HEK293T (cell line): ENCODE results near the gene TYK2.

Source experiments
- CTCF ChIA-PET: fragments of 350-600 bp; formaldehyde crosslinking; extraction: SDS; loops from one replicate; lab custom pipeline; 2021; ENCODE audit warnings: antibody characterized with exemption, inconsistent platforms; lab: Yijun Ruan, JAX
- POLR2A ChIA-PET: fragments of 350-600 bp; formaldehyde crosslinking; extraction: SDS; loops from one replicate; lab custom pipeline; 2020; ENCODE audit warnings: antibody characterized with exemption, inconsistent platforms; lab: Yijun Ruan, JAX
- DNase-seq: peaks from one replicate; pipeline ENCODE4 v3.0.0; 2012; ENCODE audit warnings: mixed read lengths; ENCODE audit errors: extremely low spot score
- ARNT ChIP-seq: fragments of 450-650 bp; IDR thresholded peaks from 2 replicates; pipeline ENCODE4 v1.6.1; 2017; ENCODE audit warnings: mild to moderate bottlenecking
- BHLHE40 ChIP-seq: fragments of 450-650 bp; IDR thresholded peaks from 2 replicates; pipeline ENCODE4 v1.6.1; 2016; ENCODE audit warnings: mild to moderate bottlenecking, moderate library complexity, borderline replicate concordance
- CTBP1 ChIP-seq: fragments of 450-650 bp; IDR thresholded peaks from 2 replicates; pipeline ENCODE4 v1.6.1; 2016; ENCODE audit warnings: borderline replicate concordance
- ELF4 ChIP-seq: fragments of 450-650 bp; IDR thresholded peaks from 2 replicates; pipeline ENCODE4 v1.6.1; 2017; ENCODE audit warnings: antibody characterized with exemption
- FOXA1 ChIP-seq: fragments of 450-650 bp; IDR thresholded peaks from 2 replicates; pipeline ENCODE4 v1.6.1; 2016; ENCODE audit warnings: mild to moderate bottlenecking
- FOXK2 ChIP-seq: fragments of 450-650 bp; IDR thresholded peaks from 2 replicates; pipeline ENCODE4 v1.6.1; 2016; ENCODE audit warnings: mild to moderate bottlenecking
- FOXM1 ChIP-seq: fragments of 450-650 bp; IDR thresholded peaks from 2 replicates; pipeline ENCODE4 v1.6.1; 2017; ENCODE audit warnings: mild to moderate bottlenecking, borderline replicate concordance
- HDGF ChIP-seq: fragments of 450-650 bp; IDR thresholded peaks from 2 replicates; pipeline ENCODE4 v1.6.1; 2017; ENCODE audit warnings: antibody characterized with exemption, borderline replicate concordance
- L3MBTL2 ChIP-seq: fragments of 450-650 bp; conservative IDR thresholded peaks from 2 replicates; pipeline ENCODE4 v1.6.1; 2016; ENCODE audit warnings: mild to moderate bottlenecking
- LEF1 ChIP-seq: fragments of 450-650 bp; IDR thresholded peaks from 2 replicates; pipeline ENCODE4 v1.6.1; 2017; ENCODE audit warnings: mild to moderate bottlenecking, borderline replicate concordance
- NFRKB ChIP-seq: fragments of 450-650 bp; IDR thresholded peaks from 2 replicates; pipeline ENCODE4 v1.6.1; 2016; ENCODE audit warnings: mild to moderate bottlenecking, moderate library complexity
- PKNOX1 ChIP-seq: fragments of 450-650 bp; IDR thresholded peaks from 2 replicates; pipeline ENCODE4 v1.6.1; 2016
- SP1 ChIP-seq: fragments of 450-650 bp; IDR thresholded peaks from 2 replicates; pipeline ENCODE4 v1.6.1; 2017
- SUZ12 ChIP-seq: fragments of 450-650 bp; IDR thresholded peaks from 2 replicates; pipeline ENCODE4 v1.6.1; 2016; ENCODE audit warnings: mild to moderate bottlenecking
- TARDBP ChIP-seq: fragments of 450-650 bp; IDR thresholded peaks from 2 replicates; pipeline ENCODE4 v1.6.1; 2016
- ZNF384 ChIP-seq: fragments of 450-650 bp; IDR thresholded peaks from 2 replicates; pipeline ENCODE4 v1.6.1; 2016

TYK2 gene

GRCh38 chr19:10418485-10419199, 38.3 kb upstream of the TYK2 start:
- TF ChIP-seq ARNT (no peak), ZNF384 (no peak), BHLHE40 (no peak), NFRKB (no peak), LEF1 (no peak), SP1 (no peak), SUZ12 (no peak), FOXA1 (no peak), CTBP1 (no peak), FOXM1 (no peak), L3MBTL2 (no peak), TARDBP (no peak), PKNOX1 (no peak)
- no peak for DNase-seq
- POLR2A ChIA-PET, result interaction anchor here (0.8 to 3.0 kb wide), 4 partner anchors 13 to 224 kb away, joined by 3 to 17 read pairs (median 4); partner anchors contain the start of genes CDC37 and DNMT1
- CTCF ChIA-PET, result interaction anchor here (0.5 to 4.3 kb wide), 8 partner anchors 13 to 338 kb away, joined by 3 to 71 read pairs (median 6); partner anchors contain the start of genes CDC37 and ICAM5

GRCh38 chr19:10418235-10418484, 37.8 kb upstream of the TYK2 start:
- no peak for TF ChIP-seq FOXK2
- no peak for TF ChIP-seq ARNT
- TF ChIP-seq CTBP1, result no peak
- TF ChIP-seq FOXA1, result no peak
- no peak for TF ChIP-seq SUZ12
- TF ChIP-seq SP1, result no peak
- no peak for TF ChIP-seq FOXM1
- TF ChIP-seq L3MBTL2, result no peak
- TF ChIP-seq ZNF384, result no peak
- no peak for TF ChIP-seq BHLHE40
- no peak for TF ChIP-seq HDGF
- TF ChIP-seq TARDBP, result no peak
- TF ChIP-seq ELF4, result no peak
- TF ChIP-seq PKNOX1, result no peak
- TF ChIP-seq NFRKB, result no peak
- TF ChIP-seq LEF1, result no peak
- DNase-seq, result no peak
- ChIA-PET POLR2A (interaction anchor here (0.7 to 3.0 kb wide), 5 partner anchors 10 to 224 kb away, joined by 3 to 17 read pairs (median 3); partner anchors contain the start of genes CDC37 and DNMT1), CTCF (interaction anchor here (0.5 to 4.3 kb wide), 7 partner anchors 12 to 338 kb away, joined by 3 to 71 read pairs (median 6); partner anchors contain the start of genes CDC37 and ICAM5)

GRCh38 chr19:10417541-10418234, 37.3 kb upstream of the TYK2 start:
- POLR2A ChIA-PET, result interaction anchor here (0.7 to 3.0 kb wide), 6 partner anchors 11 to 223 kb away, joined by 3 to 17 read pairs (median 4); partner anchors contain the start of genes CDC37 and DNMT1
- CTCF ChIA-PET, result interaction anchor here (0.5 to 4.3 kb wide), 11 partner anchors 9 to 339 kb away, joined by 3 to 71 read pairs (median 6); partner anchors contain the start of genes CDC37, ICAM5 and TYK2
- no peak for DNase-seq
- TF ChIP-seq SP1 (no peak), TARDBP (no peak), NFRKB (no peak), L3MBTL2 (no peak), LEF1 (no peak), ARNT (no peak), FOXK2 (no peak), ELF4 (no peak), PKNOX1 (no peak), FOXM1 (no peak), ZNF384 (no peak), HDGF (no peak), CTBP1 (no peak), FOXA1 (no peak), SUZ12 (no peak), BHLHE40 (no peak)

- CTCF ChIA-PET, result interaction anchor here (0.7 to 4.3 kb wide), 9 partner anchors 11 to 279 kb away, joined by 3 to 71 read pairs (median 3); partner anchors contain the start of genes CDC37, ICAM5 and TYK2
- peak; percentile 93 for DNase-seq
- TF ChIP-seq LEF1, result no peak
- peak; percentile 56 for TF ChIP-seq L3MBTL2
- TF ChIP-seq PKNOX1, result peak; percentile 65; the same call in 1 of the 2 replicates
- TF ChIP-seq NFRKB, result no peak
- no peak for TF ChIP-seq ZNF384
- no peak for TF ChIP-seq FOXK2
- TF ChIP-seq ARNT, result no peak; the same call in 1 of the 2 replicates
- no peak for TF ChIP-seq SUZ12
- TF ChIP-seq ELF4, result no peak
- TF ChIP-seq SP1, result no peak
- no peak for TF ChIP-seq FOXA1
- no peak for TF ChIP-seq HDGF
- TF ChIP-seq CTBP1, result peak; percentile 77; the same call in 1 of the 2 replicates
- no peak for TF ChIP-seq FOXM1
- peak; percentile 100 for TF ChIP-seq TARDBP
- no peak for TF ChIP-seq BHLHE40
- POLR2A ChIA-PET, result interaction anchor here (1.7 to 3.0 kb wide), 2 partner anchors 11 to 14 kb away, joined by 8 to 17 read pairs; partner anchors contain the start of gene CDC37
Measured at GRCh38 chr19:10416380-10417257, 36.2 kb upstream of the TYK2 start.
